ENCODE measurements around the gene REN. TPM values are rescaled to one million over a fixed set of nuclear protein-coding genes. Genes with fewer than 3 reads are reported as not detected.

The REN gene
- total and polyA plus RNA-seq, 2 experiments from 2014 or later = not detected

GRCh38 chr1:204177133-204177532, 11.0 kb upstream of the REN start (continued):
- no peak for TF ChIP-seq CTCF (conservative IDR thresholded peaks at IDR 0.05; ENCODE audit: low read depth in 2 of 2)
- no peak for TF ChIP-seq NANOG (IDR thresholded peaks at IDR 0.05; ENCODE audit: borderline replicate concordance)
- TF ChIP-seq REST (IDR thresholded peaks at IDR 0.05; ENCODE audit: unreplicated experiment) = no peak
- no peak for TF ChIP-seq STAT1 (IDR thresholded peaks at IDR 0.05; ENCODE audit: unreplicated experiment)
- no peak for TF ChIP-seq EZH2 (IDR thresholded peaks at IDR 0.05; ENCODE audit: low read depth, unreplicated experiment)

GRCh38 chr1:204176049-204176448, 9.9 kb upstream of the REN start:
- TF ChIP-seq CTCF (conservative IDR thresholded peaks at IDR 0.05; ENCODE audit: low read depth in 2 of 2) = no peak
- TF ChIP-seq STAT1 (IDR thresholded peaks at IDR 0.05; ENCODE audit: unreplicated experiment) = no peak
- no peak for TF ChIP-seq ETS1 (IDR thresholded peaks at IDR 0.05)
- TF ChIP-seq ZNF462 (CRISPR knock-in tag; IDR thresholded peaks at IDR 0.05) = no peak
- no peak overlapping the region for H3K27ac ChIP-seq (ENCODE audit: low read depth)
- no peak for ATAC-seq
- no peak overlapping the region for H3K4me2 ChIP-seq
- peaks cover 6% of the 10 kb centered on the region for H3K27me3 Mint-ChIP-seq (ENCODE audit: insufficient read depth, low read depth, poor library complexity)
- DNase-seq (ENCODE audit: low spot score) = no peak
- peaks cover 19% of the 10 kb centered on the region for H3K9me3 Mint-ChIP-seq
- H3K4me1 Mint-ChIP-seq = no peaks in the 10 kb centered on the region
- H3K4me3 Mint-ChIP-seq = no peak overlapping the region
- H3K36me3 ChIP-seq (ENCODE audit: insufficient read depth) = no peaks in the 10 kb centered on the region
- no peaks in the 10 kb centered on the region for H3K4me1 ChIP-seq (ENCODE audit: insufficient read depth)
- H3K36me3 Mint-ChIP-seq (ENCODE audit: low read depth) = peaks cover 3% of the 10 kb centered on the region; the same call in 2 of the 3 replicates
- no peaks in the 10 kb centered on the region for H3F3A ChIP-seq (replicated peaks; ENCODE audit: low read depth)
- H3K4me3 ChIP-seq = no peak overlapping the region
- no peak overlapping the region for H2AFZ ChIP-seq
- H3K27ac Mint-ChIP-seq = no peak overlapping the region
- H3K79me2 ChIP-seq (replicated peaks; ENCODE audit: insufficient read depth) = no peaks in the 10 kb centered on the region
- H3K27me3 ChIP-seq (ENCODE audit: insufficient read depth) = no peaks in the 10 kb centered on the region
- 0 out of 2 replicates have a peak, but pooled peaks cover 5% of the 10 kb centered on the region for H3K9me2 ChIP-seq (ENCODE audit: insufficient read depth)
- no peaks in the 10 kb centered on the region for H4K20me1 ChIP-seq (replicated peaks; ENCODE audit: insufficient read depth)

Measured in GM23338 (cell line).